Nephron progenitor cell (in vitro differentiated cells): Measurements from ENCODE around the gene UTP11.

Experiments used
- DNase-seq: peaks from one replicate; pipeline ENCODE4 v3.0.0; 2021
- H3K27ac Mint-ChIP-seq: 2 replicates; pipeline ENCODE4 v1.8.0; 2021; ENCODE audit warnings: mild to moderate bottlenecking, moderate library complexity, mixed read lengths
- H3K27me3 Mint-ChIP-seq: 2 replicates; pipeline ENCODE4 v1.8.0; 2021; ENCODE audit warnings: mild to moderate bottlenecking, low read depth, mixed read lengths; ENCODE audit not compliant: poor library complexity
- H3K36me3 Mint-ChIP-seq: 2 replicates; pipeline ENCODE4 v1.8.0; 2021; ENCODE audit warnings: low read depth, mixed read lengths
- H3K4me1 Mint-ChIP-seq: 2 replicates; pipeline ENCODE4 v1.8.0; 2021; ENCODE audit warnings: mixed read lengths
- H3K4me3 Mint-ChIP-seq: 2 replicates; pipeline ENCODE4 v1.8.0; 2021; ENCODE audit warnings: mild to moderate bottlenecking, moderate library complexity, mixed read lengths
- H3K9me3 Mint-ChIP-seq: 2 replicates; pipeline ENCODE4 v1.8.0; 2021; ENCODE audit warnings: mild to moderate bottlenecking, moderate library complexity, mixed read lengths
- CTCF ChIP-seq: fragments of 200-600 bp; sonication (generic); IDR thresholded peaks from 2 replicates; pipeline ENCODE4 v1.5.0; 2021; ENCODE audit warnings: antibody characterized with exemption

UTP11 gene

GRCh38 chr1:38028105-38028591, 15.6 kb downstream of the UTP11 start:
- peak overlapping the region; percentile 44 for H3K4me3 Mint-ChIP-seq
- H3K27ac Mint-ChIP-seq: no peak overlapping the region
- DNase-seq: no peak
- H3K4me1 Mint-ChIP-seq: peaks cover 54% of the 10 kb centered on the region
- no peak for TF ChIP-seq CTCF
- H3K9me3 Mint-ChIP-seq: no peaks in the 10 kb centered on the region
- H3K36me3 Mint-ChIP-seq: peaks cover 19% of the 10 kb centered on the region
- H3K27me3 Mint-ChIP-seq: peaks cover 8% of the 10 kb centered on the region

GRCh38 chr1:38028671-38029070, 16.1 kb downstream of the UTP11 start:
- Mint-ChIP-seq H3K4me1 (peaks cover 54% of the 10 kb centered on the region), H3K27me3 (peaks cover 10% of the 10 kb centered on the region), H3K4me3 (peak overlapping the region; percentile 44), H3K9me3 (no peaks in the 10 kb centered on the region), H3K27ac (no peak overlapping the region), H3K36me3 (peaks cover 16% of the 10 kb centered on the region)
- TF ChIP-seq CTCF: no peak
- no peak for DNase-seq

GRCh38 chr1:38029081-38029681, 16.6 kb downstream of the UTP11 start:
- DNase-seq: peak; percentile 54
- Mint-ChIP-seq H3K4me1 (peaks cover 54% of the 10 kb centered on the region), H3K9me3 (no peaks in the 10 kb centered on the region), H3K27ac (peak overlapping the region; percentile 25), H3K27me3 (peaks cover 11% of the 10 kb centered on the region), H3K4me3 (peak overlapping the region; percentile 62), H3K36me3 (peaks cover 11% of the 10 kb centered on the region)
- no peak for TF ChIP-seq CTCF

- Mint-ChIP-seq H3K9me3 (no peaks in the 10 kb centered on the region), H3K36me3 (peaks cover 7% of the 10 kb centered on the region), H3K27ac (peak overlapping the region; percentile 12), H3K4me1 (peaks cover 54% of the 10 kb centered on the region), H3K4me3 (peak overlapping the region; percentile 62), H3K27me3 (peaks cover 11% of the 10 kb centered on the region)
- no peak for TF ChIP-seq CTCF
- peak; percentile 34 for DNase-seq
Measured at GRCh38 chr1:38029685-38030511, 17.4 kb downstream of the UTP11 start.

- no peak for DNase-seq
- Mint-ChIP-seq H3K36me3 (peaks cover 1% of the 10 kb centered on the region), H3K27me3 (peaks cover 11% of the 10 kb centered on the region), H3K4me3 (peak overlapping the region; percentile 44), H3K27ac (no peak overlapping the region), H3K9me3 (no peaks in the 10 kb centered on the region), H3K4me1 (peaks cover 54% of the 10 kb centered on the region)
- no peak for TF ChIP-seq CTCF
Measured at GRCh38 chr1:38030596-38031512, 18.3 kb downstream of the UTP11 start.
